ENCODE results near the gene FARP2. TPM values are rescaled to one million over a fixed set of nuclear protein-coding genes. Genes with fewer than 3 reads are reported as not detected.

Gene FARP2
- total and polyA plus RNA-seq, 2 of the 13 experiments (the other 11 are each of a cell fraction or from before 2014, with no cell fraction given) = 28.0 to 45.4 TPM

- TF ChIP-seq ZNF335 (CRISPR knock-in tag; IDR thresholded peaks at IDR 0.05) (no peak), SP5 (CRISPR knock-in tag; IDR thresholded peaks at IDR 0.05; ENCODE audit: borderline replicate concordance, low read depth) (no peak), KDM5A (IDR thresholded peaks at IDR 0.05; ENCODE audit: borderline replicate concordance, low read length) (peak; percentile 4; the same call in 1 of the 2 replicates), E2F1 (CRISPR knock-in tag; IDR thresholded peaks at IDR 0.05) (no peak), JARID2 (CRISPR knock-in tag; IDR thresholded peaks at IDR 0.05; ENCODE audit: insufficient replicate concordance) (no peak), HDAC2 (CRISPR knock-in tag; IDR thresholded peaks at IDR 0.05) (0 out of 2 replicates have a peak, but pooled peaks have one; percentile 1), ETV5 (CRISPR knock-in tag; IDR thresholded peaks at IDR 0.05; ENCODE audit: borderline replicate concordance) (no peak), ZNF776 (CRISPR knock-in tag; IDR thresholded peaks at IDR 0.05) (no peak), KMT2B (CRISPR knock-in tag; IDR thresholded peaks at IDR 0.05) (no peak), ZNF253 (CRISPR knock-in tag; IDR thresholded peaks at IDR 0.05; ENCODE audit: borderline replicate concordance) (no peak), BCL3 (CRISPR knock-in tag; IDR thresholded peaks at IDR 0.05) (no peak), KAT7 (CRISPR knock-in tag; IDR thresholded peaks at IDR 0.05; ENCODE audit: borderline replicate concordance) (no peak), ISL2 (CRISPR knock-in tag; IDR thresholded peaks at IDR 0.05) (no peak), ZNF367 (CRISPR knock-in tag; IDR thresholded peaks at IDR 0.05; ENCODE audit: borderline replicate concordance) (no peak), ZNF235 (CRISPR knock-in tag; IDR thresholded peaks at IDR 0.05; ENCODE audit: borderline replicate concordance) (no peak), ZNF609 (CRISPR knock-in tag; IDR thresholded peaks at IDR 0.05; ENCODE audit: borderline replicate concordance) (no peak), PAXIP1 (CRISPR knock-in tag; conservative IDR thresholded peaks at IDR 0.05) (no peak), GRHL1 (CRISPR knock-in tag; conservative IDR thresholded peaks at IDR 0.05) (no peak)
Observed at GRCh38 chr2:241356871-241357260, 781 bp downstream of the FARP2 start (continued).

Data from HepG2 (cell line).